Activated T-helper 1 cell treated with anti-CD3 and anti-CD28 coated beads, Interleukin-12 subunit alpha, Interleukin-12 subunit beta, Interleukin-2, Interleukin-4 antibody, amounts not matched to agents 30 ng/mL and 10 ng/mL and 1 ng/mL, durations not matched to agents 14 hours and 24 hours and 36 hours (primary cell): ENCODE measurements around the gene RBL2. TPM values are rescaled to one million over a fixed set of nuclear protein-coding genes. Genes with fewer than 3 reads are reported as not detected.

Experiments used
- DNase-seq: peaks from one replicate; pipeline ENCODE4 v3.0.0; 2021; ENCODE audit warnings: low spot score
- H3K27ac Mint-ChIP-seq: one replicate; pipeline ENCODE4 v1.8.0; 2021; ENCODE audit warnings: mild to moderate bottlenecking, mixed read lengths
- H3K27me3 Mint-ChIP-seq: one replicate; pipeline ENCODE4 v1.8.0; 2022; ENCODE audit warnings: mild to moderate bottlenecking, moderate library complexity, mixed read lengths; ENCODE audit not compliant: insufficient read depth
- H3K36me3 Mint-ChIP-seq: one replicate; pipeline ENCODE4 v1.8.0; 2021; ENCODE audit warnings: low read depth, mixed read lengths
- H3K4me1 Mint-ChIP-seq: one replicate; pipeline ENCODE4 v1.8.0; 2021; ENCODE audit warnings: low read depth, mixed read lengths
- H3K4me3 Mint-ChIP-seq: one replicate; pipeline ENCODE4 v1.8.0; 2021; ENCODE audit warnings: mild to moderate bottlenecking, moderate library complexity, mixed read lengths
- H3K9me3 Mint-ChIP-seq: one replicate; pipeline ENCODE4 v1.8.0; 2021; ENCODE audit warnings: mixed read lengths
- intact Hi-C: fragments of 100-400 bp; cut with micrococcal nuclease; formaldehyde crosslinking; loops from one replicate; pipeline ENCODE4 v1.15.1; 2024
- total RNA-seq: library from RNA; stranded (reverse); gene quantifications from 2 replicates; pipeline ENCODE4 v1.2.3, GENCODE V29; 2022

RBL2 gene
- total RNA-seq, 1 donor from 2014 or later, result 61.5 TPM

DNA sequence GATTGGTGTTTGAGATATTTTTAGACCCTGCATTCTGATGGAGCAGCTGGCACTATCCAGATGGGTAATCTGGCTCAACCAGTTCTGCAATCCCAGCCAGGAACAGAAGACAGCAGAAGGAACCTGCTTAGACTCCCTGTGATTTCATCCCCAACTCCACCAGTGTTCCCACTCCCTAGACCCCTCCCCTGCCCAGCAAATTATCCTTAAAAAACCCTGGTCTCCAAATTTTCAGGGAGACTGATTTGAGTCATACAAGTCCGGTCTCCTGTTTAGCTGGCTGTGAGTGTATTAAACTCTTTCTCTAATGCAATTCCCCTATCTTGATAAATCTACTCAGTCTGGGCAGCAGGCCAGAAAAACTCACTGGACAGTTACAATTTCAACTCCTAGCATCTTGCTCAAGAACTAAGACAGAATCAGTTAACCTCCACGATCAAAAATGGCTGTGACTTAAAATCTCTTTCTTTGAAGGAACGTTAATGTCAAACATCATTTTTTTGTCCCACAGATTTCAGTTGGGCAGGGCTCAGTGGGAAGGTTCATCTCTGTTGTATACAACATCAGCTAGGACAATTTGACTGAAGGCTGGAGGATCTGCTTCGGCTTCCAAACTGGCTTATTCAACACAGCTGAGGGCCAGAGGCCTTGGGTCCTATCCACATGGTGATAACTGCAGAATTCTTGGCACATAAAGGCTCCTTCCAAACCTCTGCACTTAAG lies 4.9 kb upstream of the RBL2 start:
- Mint-ChIP-seq H3K9me3 (peaks cover 16% of the 10 kb centered on the region), H3K36me3 (no peaks in the 10 kb centered on the region), H3K27me3 (peaks cover 3% of the 10 kb centered on the region), H3K4me1 (peaks cover 7% of the 10 kb centered on the region), H3K27ac (no peak overlapping the region), H3K4me3 (no peak overlapping the region)
- intact Hi-C loops, result no loop called here
- no peak for DNase-seq

DNA sequence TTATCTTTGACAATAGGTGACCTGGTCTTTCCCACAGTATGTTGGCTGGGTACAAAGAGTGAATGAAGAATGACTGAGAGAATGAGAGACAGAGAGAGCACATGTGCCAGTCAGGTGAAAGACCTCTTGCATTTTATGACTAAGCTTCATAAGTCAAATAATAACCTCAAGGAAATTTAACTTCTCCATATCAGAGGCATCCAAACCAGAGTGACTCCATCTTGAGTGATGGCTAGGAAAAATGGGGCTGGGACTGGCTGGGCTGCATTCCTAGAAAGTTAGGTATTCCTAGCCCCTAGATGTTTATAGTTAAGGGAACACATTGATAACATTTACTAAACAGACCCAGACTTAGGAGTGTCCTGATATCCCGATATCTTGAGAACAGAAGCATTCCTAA lies 3.9 kb upstream of the RBL2 start:
- Mint-ChIP-seq H3K27me3 (peaks cover 3% of the 10 kb centered on the region), H3K4me1 (peaks cover 10% of the 10 kb centered on the region), H3K36me3 (no peaks in the 10 kb centered on the region), H3K27ac (no peak overlapping the region), H3K4me3 (no peak overlapping the region), H3K9me3 (peaks cover 8% of the 10 kb centered on the region)
- intact Hi-C loops, result no loop called here
- DNase-seq, result no peak

DNA sequence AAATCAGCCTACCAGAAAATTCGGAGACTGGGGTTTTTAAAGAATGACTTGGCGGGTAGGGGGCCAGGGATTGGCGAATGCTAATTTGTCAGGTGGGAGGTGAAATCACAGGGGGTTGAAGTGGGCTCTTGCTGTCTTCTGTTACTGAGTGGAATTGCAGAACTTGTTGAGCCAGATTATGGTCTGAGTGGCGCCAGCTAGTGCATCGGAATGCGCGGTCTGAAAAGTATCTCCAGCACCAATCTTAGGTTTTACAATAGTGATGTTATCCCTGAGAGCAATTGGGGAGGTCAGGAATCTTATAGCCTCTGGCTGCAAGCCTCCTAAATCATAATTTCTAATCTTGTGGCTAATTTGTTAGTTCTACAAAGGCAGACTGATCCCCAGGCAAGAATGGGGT lies 762 bp upstream of the RBL2 start:
- peaks cover 4% of the 10 kb centered on the region for H3K9me3 Mint-ChIP-seq
- intact Hi-C loops, result no loop called here
- no peaks in the 10 kb centered on the region for H3K27me3 Mint-ChIP-seq
- peak overlapping the region; percentile 83 for H3K4me3 Mint-ChIP-seq
- H3K4me1 Mint-ChIP-seq, result peaks cover 38% of the 10 kb centered on the region
- no peak for DNase-seq
- H3K27ac Mint-ChIP-seq, result peak overlapping the region; percentile 80
- peaks cover 5% of the 10 kb centered on the region for H3K36me3 Mint-ChIP-seq

DNA sequence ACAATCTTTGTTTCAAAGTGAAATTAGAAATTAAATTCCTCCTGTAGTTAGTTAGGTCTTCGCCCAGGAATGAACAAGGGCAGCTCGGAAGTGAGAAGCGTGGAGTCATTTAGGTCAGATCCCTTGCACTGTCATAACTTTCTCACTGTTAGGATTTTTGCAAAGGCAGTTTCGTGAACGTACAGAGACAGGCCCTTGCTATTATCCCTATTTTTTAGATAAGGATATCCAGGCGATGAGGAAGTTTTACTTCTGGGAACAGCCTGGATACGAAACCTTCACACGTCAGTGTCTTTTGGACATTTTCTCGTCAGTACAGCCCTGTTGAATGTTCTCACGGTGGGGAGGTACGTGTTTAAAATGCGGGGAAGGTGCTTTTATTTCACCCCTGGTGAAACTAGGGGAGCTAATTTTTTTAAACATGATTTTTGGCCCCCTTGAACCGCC lies 318 bp upstream of the RBL2 start:
- no peak for DNase-seq
- H3K9me3 Mint-ChIP-seq, result peaks cover 2% of the 10 kb centered on the region
- intact Hi-C loops, result loop anchor here (1.0 kb wide), 3 partner anchors 69 to 304 kb away; partner anchors contain the start of genes AKTIP and FTO
- peaks cover 38% of the 10 kb centered on the region for H3K4me1 Mint-ChIP-seq
- H3K4me3 Mint-ChIP-seq, result peak overlapping the region; percentile 83
- peaks cover 6% of the 10 kb centered on the region for H3K36me3 Mint-ChIP-seq
- H3K27ac Mint-ChIP-seq, result peak overlapping the region; percentile 80
- no peaks in the 10 kb centered on the region for H3K27me3 Mint-ChIP-seq

DNA sequence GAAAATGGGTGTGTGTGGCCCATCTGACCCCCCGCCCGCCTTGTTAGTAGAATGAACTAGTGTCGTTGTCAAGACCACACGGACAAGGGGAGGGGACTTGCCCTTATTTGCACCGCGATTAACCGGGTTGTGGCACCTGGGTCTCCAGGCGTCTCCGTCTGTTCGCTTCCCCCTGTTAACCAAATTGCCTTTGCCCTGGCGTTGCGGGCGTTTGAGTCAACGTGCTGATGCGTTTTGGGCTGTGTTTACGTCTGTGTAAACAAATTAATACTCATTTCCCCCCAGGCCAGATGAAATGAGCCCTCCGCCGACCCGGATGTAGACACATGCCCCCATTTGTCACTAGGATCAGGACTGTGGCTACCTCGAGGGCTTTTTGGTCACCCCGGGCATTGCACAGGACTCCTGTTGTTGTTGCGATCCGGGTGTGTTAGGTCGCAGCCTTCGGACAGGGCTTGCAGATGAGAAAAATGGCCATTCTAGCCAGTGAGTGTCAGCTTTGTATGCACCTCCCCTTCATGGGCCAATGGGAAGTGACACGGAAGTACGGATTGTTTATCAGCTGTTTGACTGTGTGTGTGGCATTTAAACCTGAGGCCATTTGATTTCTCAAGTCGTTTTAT lies 906 bp downstream of the RBL2 start:
- peaks cover 38% of the 10 kb centered on the region for H3K4me1 Mint-ChIP-seq
- peak overlapping the region; percentile 99 for H3K4me3 Mint-ChIP-seq
- intact Hi-C loops, result loop anchor here (1.0 kb wide), 3 partner anchors 22 to 381 kb away; partner anchors contain the start of gene CHD9
- peaks cover 9% of the 10 kb centered on the region for H3K36me3 Mint-ChIP-seq
- no peaks in the 10 kb centered on the region for H3K27me3 Mint-ChIP-seq
- DNase-seq, result peak; percentile 63
- peak overlapping the region; percentile 98 for H3K27ac Mint-ChIP-seq
- H3K9me3 Mint-ChIP-seq, result no peaks in the 10 kb centered on the region

DNA sequence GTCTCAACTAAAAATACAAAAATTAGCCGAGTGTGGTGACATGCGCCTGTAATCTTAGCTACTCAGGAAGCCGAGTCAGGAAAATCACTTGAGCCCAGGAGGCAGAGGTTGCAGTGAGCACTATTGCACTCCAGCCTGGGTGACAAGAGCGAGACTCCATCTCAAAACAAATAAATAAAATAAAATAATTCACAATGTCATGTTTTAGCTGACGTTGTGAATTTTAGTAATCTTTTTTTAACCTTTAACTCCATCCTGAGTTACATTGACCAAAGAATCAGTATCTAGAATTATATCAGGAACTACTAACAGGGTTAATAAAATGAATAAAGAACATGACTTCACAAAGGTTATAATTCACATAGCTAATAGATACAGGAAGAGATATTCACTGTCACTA lies 5.9 kb downstream of the RBL2 start:
- intact Hi-C loops, result no loop called here
- Mint-ChIP-seq H3K27me3 (no peaks in the 10 kb centered on the region), H3K36me3 (peaks cover 37% of the 10 kb centered on the region), H3K27ac (no peak overlapping the region), H3K4me1 (peaks cover 32% of the 10 kb centered on the region), H3K4me3 (no peak overlapping the region), H3K9me3 (no peaks in the 10 kb centered on the region)
- no peak for DNase-seq

DNA sequence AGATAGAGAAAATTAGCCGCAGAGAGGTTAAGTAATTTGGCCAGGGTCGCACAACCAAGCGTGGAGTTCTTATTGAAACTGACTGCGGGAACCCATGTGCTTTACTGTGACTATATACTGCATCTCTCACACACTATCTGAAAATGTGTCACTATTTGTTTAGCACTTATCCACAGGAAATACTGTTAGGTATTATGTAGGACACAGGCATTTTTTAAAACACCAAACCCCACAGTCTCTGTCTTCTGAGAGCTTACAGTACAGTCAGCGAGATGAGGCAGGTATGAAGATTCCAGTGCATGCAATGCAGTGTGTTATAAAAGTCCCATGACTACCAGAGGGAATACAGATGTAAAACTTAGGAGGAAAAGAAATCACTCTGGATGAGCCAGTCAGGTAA lies 11.3 kb downstream of the RBL2 start:
- intact Hi-C loops, result no loop called here
- H3K36me3 Mint-ChIP-seq, result peaks cover 55% of the 10 kb centered on the region
- DNase-seq, result no peak
- H3K27me3 Mint-ChIP-seq, result no peaks in the 10 kb centered on the region
- H3K4me1 Mint-ChIP-seq, result peaks cover 27% of the 10 kb centered on the region
- no peaks in the 10 kb centered on the region for H3K9me3 Mint-ChIP-seq
- H3K4me3 Mint-ChIP-seq, result peak overlapping the region; percentile 23
- H3K27ac Mint-ChIP-seq, result peak overlapping the region; percentile 36

DNA sequence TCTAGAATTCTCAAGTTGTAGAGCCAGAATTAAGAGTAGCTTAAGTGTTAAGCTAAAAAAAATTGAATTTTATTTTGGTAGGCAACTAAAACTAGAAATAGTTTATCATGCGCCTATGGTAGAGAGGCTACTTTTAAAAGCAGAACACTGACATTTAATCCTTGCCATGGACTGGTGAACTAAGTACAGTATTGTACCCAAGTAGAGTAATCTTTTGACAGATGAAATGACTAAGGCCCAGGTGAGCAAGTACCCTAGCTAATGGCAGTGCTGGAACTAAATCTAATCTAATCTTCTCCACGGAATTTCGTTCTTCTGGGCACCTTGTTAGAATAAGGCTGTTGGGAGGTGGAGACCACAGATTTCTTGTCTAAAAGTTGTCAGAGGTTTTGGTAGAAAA lies 11.8 kb downstream of the RBL2 start:
- H3K36me3 Mint-ChIP-seq, result peaks cover 54% of the 10 kb centered on the region
- no peak overlapping the region for H3K27ac Mint-ChIP-seq
- H3K27me3 Mint-ChIP-seq, result no peaks in the 10 kb centered on the region
- DNase-seq, result no peak
- H3K4me3 Mint-ChIP-seq, result no peak overlapping the region
- no peaks in the 10 kb centered on the region for H3K9me3 Mint-ChIP-seq
- intact Hi-C loops, result no loop called here
- H3K4me1 Mint-ChIP-seq, result peaks cover 29% of the 10 kb centered on the region

DNA sequence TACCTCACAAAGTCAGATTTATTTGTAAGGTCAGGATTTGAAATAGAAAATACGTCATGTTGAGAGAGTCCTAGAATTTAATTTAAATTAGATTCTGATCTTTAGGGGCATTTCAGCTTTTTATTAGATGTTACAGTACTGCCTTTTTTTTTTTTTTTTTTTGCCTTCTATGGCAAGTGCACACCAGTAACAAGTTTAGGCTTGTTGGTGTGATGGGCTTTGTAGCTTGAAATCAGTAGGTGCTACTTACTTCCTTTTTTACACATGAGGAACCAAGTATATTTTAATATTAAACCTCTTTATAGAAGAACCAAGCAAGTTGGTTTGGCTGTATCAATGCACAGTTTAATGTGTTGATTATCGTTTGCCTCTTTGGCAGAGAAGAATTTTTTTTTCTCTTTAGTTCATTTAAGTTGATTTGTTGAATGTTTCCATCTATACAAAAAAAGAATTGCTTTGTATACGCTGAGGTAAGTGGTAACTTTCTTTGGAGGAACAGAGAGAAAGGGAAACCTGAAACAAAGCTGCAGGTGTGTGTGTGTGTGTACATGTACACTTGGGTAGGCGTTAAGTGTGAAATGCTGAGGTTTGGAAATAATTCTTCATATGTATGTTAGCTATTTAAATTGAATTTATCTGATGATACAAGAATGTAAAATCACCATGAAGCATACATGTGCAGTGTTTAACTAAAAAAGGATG lies 15.7 kb downstream of the RBL2 start:
- Mint-ChIP-seq H3K9me3 (no peaks in the 10 kb centered on the region), H3K27me3 (no peaks in the 10 kb centered on the region), H3K4me3 (peak overlapping the region; percentile 30), H3K4me1 (peaks cover 48% of the 10 kb centered on the region), H3K27ac (no peak overlapping the region), H3K36me3 (peaks cover 44% of the 10 kb centered on the region)
- no peak for DNase-seq
- intact Hi-C loops, result no loop called here

DNA sequence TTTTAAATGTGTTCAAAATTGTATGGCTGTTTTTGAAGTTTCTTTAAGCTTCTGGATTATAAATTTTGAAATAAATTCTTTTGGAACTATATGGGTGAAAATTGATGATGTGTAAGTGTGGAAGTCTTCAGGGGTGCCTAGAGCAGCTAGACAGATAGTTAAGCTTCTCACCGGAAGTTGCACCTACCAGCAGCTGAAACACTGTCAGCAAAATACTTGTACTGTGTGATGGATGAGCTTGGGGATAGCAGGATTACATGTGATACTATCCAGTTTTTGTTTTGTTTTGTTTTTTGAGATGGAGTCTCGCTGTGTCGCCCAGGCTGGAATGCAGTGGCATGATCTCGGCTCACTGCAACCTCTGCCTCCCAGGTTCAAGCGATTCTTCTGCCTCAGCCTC lies 19.7 kb downstream of the RBL2 start:
- peaks cover 73% of the 10 kb centered on the region for H3K4me1 Mint-ChIP-seq
- peaks cover 46% of the 10 kb centered on the region for H3K36me3 Mint-ChIP-seq
- H3K27ac Mint-ChIP-seq, result peak overlapping the region; percentile 13
- no peaks in the 10 kb centered on the region for H3K27me3 Mint-ChIP-seq
- peak overlapping the region; percentile 3 for H3K4me3 Mint-ChIP-seq
- H3K9me3 Mint-ChIP-seq, result no peaks in the 10 kb centered on the region
- no peak for DNase-seq
- intact Hi-C loops, result no loop called here

DNA sequence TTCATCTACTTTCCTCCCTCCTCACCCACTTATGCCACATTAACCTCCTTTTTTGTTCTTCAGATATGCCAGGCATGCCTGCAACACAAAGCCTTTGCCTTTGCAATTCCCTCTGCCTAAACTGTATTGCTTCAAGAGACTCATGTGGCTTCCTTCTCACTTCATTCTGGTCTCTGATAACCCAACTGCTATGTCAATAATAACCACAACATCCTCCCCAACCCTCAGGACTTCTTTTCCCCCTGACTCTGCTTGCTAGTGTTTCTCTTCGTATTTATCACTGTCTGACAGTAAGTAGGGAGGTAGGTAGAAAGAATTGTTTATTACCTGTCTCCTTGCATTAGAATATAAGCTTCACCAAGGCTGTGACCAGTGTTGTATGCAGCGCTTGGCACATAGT lies 22.4 kb downstream of the RBL2 start:
- H3K4me3 Mint-ChIP-seq, result peak overlapping the region; percentile 80
- peak; percentile 50 for DNase-seq
- intact Hi-C loops, result loop anchor here (1.0 to 5.0 kb wide), 6 partner anchors 21 to 456 kb away; no protein-coding TSS in a partner anchor
- H3K27ac Mint-ChIP-seq, result peak overlapping the region; percentile 94
- H3K9me3 Mint-ChIP-seq, result no peaks in the 10 kb centered on the region
- peaks cover 82% of the 10 kb centered on the region for H3K4me1 Mint-ChIP-seq
- H3K36me3 Mint-ChIP-seq, result peaks cover 56% of the 10 kb centered on the region
- no peaks in the 10 kb centered on the region for H3K27me3 Mint-ChIP-seq

DNA sequence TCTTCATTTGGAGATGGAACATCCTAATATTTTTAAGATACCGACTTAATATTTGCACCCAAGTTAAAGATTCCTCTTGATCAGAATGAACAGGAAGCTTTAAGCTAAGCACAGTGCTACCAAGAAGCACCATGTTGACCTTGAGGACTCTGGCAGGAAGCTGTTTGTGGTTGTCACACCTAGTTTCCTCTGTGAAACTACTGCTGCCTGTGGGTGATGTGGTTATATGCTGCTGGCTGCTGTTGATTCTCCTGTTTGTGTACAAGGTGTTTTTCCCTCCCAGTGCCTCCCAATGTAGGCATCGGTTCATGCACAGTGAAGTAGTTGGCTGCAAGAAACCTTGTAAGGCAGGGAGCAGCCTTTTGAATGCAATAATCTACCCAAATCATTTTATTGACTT lies 23.4 kb downstream of the RBL2 start:
- Mint-ChIP-seq H3K9me3 (no peaks in the 10 kb centered on the region), H3K4me3 (peak overlapping the region; percentile 73), H3K36me3 (peaks cover 60% of the 10 kb centered on the region), H3K27me3 (no peaks in the 10 kb centered on the region), H3K27ac (peak overlapping the region; percentile 94), H3K4me1 (peaks cover 88% of the 10 kb centered on the region)
- intact Hi-C loops, result loop anchor here (1.0 to 5.0 kb wide), 6 partner anchors 22 to 455 kb away; no protein-coding TSS in a partner anchor
- DNase-seq, result peak; percentile 80

DNA sequence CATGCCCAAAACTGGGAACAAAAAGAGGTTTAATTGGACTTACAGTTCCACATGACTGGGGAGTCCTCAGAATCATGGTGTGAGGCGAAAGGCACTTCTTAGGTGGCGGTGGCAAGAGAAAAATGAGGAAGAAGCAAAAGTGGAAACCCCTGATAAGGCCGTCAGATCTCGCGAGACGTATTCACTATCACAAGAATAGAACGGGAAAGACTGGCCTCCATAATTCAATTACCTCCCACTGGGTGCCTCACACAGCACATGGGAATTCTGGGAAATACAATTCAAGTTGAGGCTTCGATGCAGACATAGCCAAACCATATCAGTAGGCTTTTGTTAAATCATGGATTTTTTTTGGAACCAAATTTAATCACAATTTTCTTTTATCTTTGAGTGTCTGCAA lies 24.4 kb downstream of the RBL2 start:
- peak overlapping the region; percentile 94 for H3K27ac Mint-ChIP-seq
- H3K27me3 Mint-ChIP-seq, result no peaks in the 10 kb centered on the region
- peaks cover 88% of the 10 kb centered on the region for H3K4me1 Mint-ChIP-seq
- peaks cover 62% of the 10 kb centered on the region for H3K36me3 Mint-ChIP-seq
- intact Hi-C loops, result loop anchor here (5.0 kb wide), 3 partner anchors 326 to 454 kb away; no protein-coding TSS in a partner anchor
- peak overlapping the region; percentile 34 for H3K4me3 Mint-ChIP-seq
- no peaks in the 10 kb centered on the region for H3K9me3 Mint-ChIP-seq
- no peak for DNase-seq
